Measurements from ENCODE around the gene MAT2B.

The MAT2B gene

GRCh38 chr5:163563112-163563511, 57.7 kb downstream of the MAT2B start:
- Histone ChIP-seq H2BK15ac (ENCODE audit: low read length) (no peak overlapping the region), H3K9ac (ENCODE audit: low read depth, low read length, poor library complexity) (no peak overlapping the region), H2BK5ac (ENCODE audit: low read length) (no peak overlapping the region), H2AK5ac (ENCODE audit: low read depth, low read length) (no peak overlapping the region), H2BK120ac (ENCODE audit: low read depth, low read length) (no peak overlapping the region), H3K14ac (ENCODE audit: low read length) (no peak overlapping the region), H3K4me3 (ENCODE audit: low read length in 2 of 2) (no peak overlapping the region), H4K91ac (ENCODE audit: low read depth, low read length, poor library complexity) (no peak overlapping the region), H2AFZ (ENCODE audit: low read length) (no peak overlapping the region), H3K4me1 (ENCODE audit: control insufficient read depth in 2 of 2, insufficient read depth in 1 of 2, low read depth in 1 of 2, low read length in 2 of 2) (peaks cover 10 to 15% of the 10 kb centered on the region in 2 donors), H2BK12ac (ENCODE audit: low read length) (no peak overlapping the region), H3K18ac (ENCODE audit: low read length) (no peak overlapping the region), H3K27me3 (ENCODE audit: control insufficient read depth in 3 of 3, insufficient read depth in 3 of 3, low read depth in 1 of 3, low read length in 3 of 3) (peaks cover 0 to 34% (median 22%) of the 10 kb centered on the region in 3 experiments), H3K4ac (ENCODE audit: low read length) (no peak overlapping the region), H3K79me1 (ENCODE audit: low read depth, low read length) (no peaks in the 10 kb centered on the region), H3K36me3 (replicated peaks in 1 of 2; ENCODE audit: control insufficient read depth in 2 of 2, insufficient read depth in 2 of 2, low read length in 2 of 2) (no peaks in the 10 kb centered on the region), H3K23ac (ENCODE audit: low read depth, low read length, poor library complexity) (no peak overlapping the region), H3K27ac (replicated peaks; ENCODE audit: low read length) (no peak overlapping the region), H4K8ac (ENCODE audit: low read depth, low read length) (no peak overlapping the region), H3K9me3 (replicated peaks in 1 of 2; ENCODE audit: control insufficient read depth in 2 of 2, insufficient read depth in 1 of 2, low read depth in 1 of 2, low read length in 2 of 2) (no peaks in the 10 kb centered on the region), H3K4me2 (ENCODE audit: insufficient read depth, low read length, poor library complexity, severe bottlenecking) (no peak overlapping the region)
- no peak for DNase-seq (ENCODE audit: low spot score)
- no CpG with 5 or more reads among the region's 1 CpG for WGBS, 2 donors (ENCODE audit: extremely low coverage in 2 of 2, insufficient read length in 2 of 2, insufficient replicate concordance in 1 of 2)

DNA sequence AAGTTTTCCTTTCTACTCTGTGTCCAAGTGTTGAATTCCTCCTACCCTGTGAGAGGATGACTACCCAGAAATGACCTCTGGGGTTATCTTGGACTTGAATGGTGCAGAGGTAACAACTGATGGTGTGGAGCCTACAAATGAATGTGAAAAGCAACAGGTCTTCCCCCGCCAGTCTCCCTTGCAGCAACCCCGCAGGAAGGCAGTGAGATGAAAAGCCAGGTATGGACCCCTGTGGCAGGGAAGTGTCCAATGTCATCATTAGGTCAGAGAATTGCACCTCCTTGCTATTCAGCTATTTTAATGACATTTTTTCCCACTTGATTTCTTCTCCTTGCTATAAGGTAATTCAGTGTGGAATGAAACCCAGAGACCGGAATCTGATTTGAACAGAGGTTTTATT, 58.5 kb downstream of the MAT2B start:
- Histone ChIP-seq H2AK5ac (ENCODE audit: low read depth, low read length) (no peak overlapping the region), H3K4me3 (ENCODE audit: low read length in 2 of 2) (no peak overlapping the region), H3K27ac (replicated peaks; ENCODE audit: low read length) (no peak overlapping the region), H3K4me1 (ENCODE audit: control insufficient read depth in 2 of 2, insufficient read depth in 1 of 2, low read depth in 1 of 2, low read length in 2 of 2) (peaks cover 10 to 15% of the 10 kb centered on the region in 2 donors), H3K4ac (ENCODE audit: low read length) (no peak overlapping the region), H2BK15ac (ENCODE audit: low read length) (no peak overlapping the region), H2BK120ac (ENCODE audit: low read depth, low read length) (no peak overlapping the region), H4K8ac (ENCODE audit: low read depth, low read length) (no peak overlapping the region), H2BK5ac (ENCODE audit: low read length) (no peak overlapping the region), H3K79me1 (ENCODE audit: low read depth, low read length) (no peaks in the 10 kb centered on the region), H3K9ac (ENCODE audit: low read depth, low read length, poor library complexity) (no peak overlapping the region), H2AFZ (ENCODE audit: low read length) (no peak overlapping the region), H3K36me3 (replicated peaks in 1 of 2; ENCODE audit: control insufficient read depth in 2 of 2, insufficient read depth in 2 of 2, low read length in 2 of 2) (no peaks in the 10 kb centered on the region), H3K9me3 (replicated peaks in 1 of 2; ENCODE audit: control insufficient read depth in 2 of 2, insufficient read depth in 1 of 2, low read depth in 1 of 2, low read length in 2 of 2) (no peaks in the 10 kb centered on the region), H3K23ac (ENCODE audit: low read depth, low read length, poor library complexity) (no peak overlapping the region), H3K27me3 (ENCODE audit: control insufficient read depth in 3 of 3, insufficient read depth in 3 of 3, low read depth in 1 of 3, low read length in 3 of 3) (peaks cover 0 to 37% (median 22%) of the 10 kb centered on the region in 3 experiments), H3K4me2 (ENCODE audit: insufficient read depth, low read length, poor library complexity, severe bottlenecking) (no peak overlapping the region), H3K18ac (ENCODE audit: low read length) (no peak overlapping the region), H4K91ac (ENCODE audit: low read depth, low read length, poor library complexity) (no peak overlapping the region), H3K14ac (ENCODE audit: low read length) (no peak overlapping the region), H2BK12ac (ENCODE audit: low read length) (no peak overlapping the region)
- no CpG with 5 or more reads among the region's 3 CpGs for WGBS, 2 donors (ENCODE audit: extremely low coverage in 2 of 2, insufficient read length in 2 of 2, insufficient replicate concordance in 1 of 2)
- DNase-seq (ENCODE audit: low spot score): no peak

DNA sequence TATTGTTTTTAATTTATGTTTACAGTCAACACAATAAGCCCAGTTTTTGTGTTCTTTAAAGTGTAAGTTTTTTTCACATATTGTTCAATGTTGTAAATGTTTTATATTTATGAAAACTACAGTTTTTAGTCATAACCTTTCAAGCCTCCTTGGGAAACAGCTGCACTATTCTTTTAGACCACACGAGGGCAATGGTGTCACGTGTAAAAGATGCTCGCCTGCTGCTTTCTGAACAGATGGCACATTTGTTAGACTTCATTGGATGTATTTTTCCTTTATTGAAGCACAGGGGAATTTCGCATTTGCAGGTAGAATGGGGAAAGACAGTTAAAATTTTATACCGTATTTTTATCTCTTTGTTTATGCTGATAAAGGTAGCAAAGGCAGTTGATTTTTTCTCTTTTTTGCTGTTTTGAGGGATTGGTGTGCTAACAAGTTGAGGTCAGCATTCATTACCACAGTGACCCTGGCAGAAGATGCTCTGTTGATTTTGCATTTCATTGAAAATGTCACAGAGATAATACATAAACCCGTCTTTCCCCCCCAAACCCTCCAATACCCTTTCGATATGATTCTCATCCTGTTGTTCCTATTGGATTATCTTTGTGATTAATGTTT, 59.0 kb downstream of the MAT2B start:
- WGBS, 2 donors (ENCODE audit: extremely low coverage in 2 of 2, insufficient read length in 2 of 2, insufficient replicate concordance in 1 of 2): no CpG with 5 or more reads among the region's 7 CpGs
- Histone ChIP-seq H3K4me3 (ENCODE audit: low read length in 2 of 2) (no peak overlapping the region), H3K27me3 (ENCODE audit: control insufficient read depth in 3 of 3, insufficient read depth in 3 of 3, low read depth in 1 of 3, low read length in 3 of 3) (peaks cover 0 to 37% (median 22%) of the 10 kb centered on the region in 3 experiments), H4K91ac (ENCODE audit: low read depth, low read length, poor library complexity) (no peak overlapping the region), H3K4me2 (ENCODE audit: insufficient read depth, low read length, poor library complexity, severe bottlenecking) (no peak overlapping the region), H3K4me1 (ENCODE audit: control insufficient read depth in 2 of 2, insufficient read depth in 1 of 2, low read depth in 1 of 2, low read length in 2 of 2) (peaks cover 10 to 15% of the 10 kb centered on the region in 2 donors), H3K9ac (ENCODE audit: low read depth, low read length, poor library complexity) (no peak overlapping the region), H3K23ac (ENCODE audit: low read depth, low read length, poor library complexity) (no peak overlapping the region), H2BK5ac (ENCODE audit: low read length) (no peak overlapping the region), H2AFZ (ENCODE audit: low read length) (no peak overlapping the region), H3K18ac (ENCODE audit: low read length) (no peak overlapping the region), H3K14ac (ENCODE audit: low read length) (no peak overlapping the region), H4K8ac (ENCODE audit: low read depth, low read length) (no peak overlapping the region), H3K4ac (ENCODE audit: low read length) (no peak overlapping the region), H3K79me1 (ENCODE audit: low read depth, low read length) (no peaks in the 10 kb centered on the region), H3K27ac (replicated peaks; ENCODE audit: low read length) (no peak overlapping the region), H2BK12ac (ENCODE audit: low read length) (no peak overlapping the region), H2BK15ac (ENCODE audit: low read length) (no peak overlapping the region), H2AK5ac (ENCODE audit: low read depth, low read length) (no peak overlapping the region), H2BK120ac (ENCODE audit: low read depth, low read length) (no peak overlapping the region), H3K9me3 (replicated peaks in 1 of 2; ENCODE audit: control insufficient read depth in 2 of 2, insufficient read depth in 1 of 2, low read depth in 1 of 2, low read length in 2 of 2) (no peaks in the 10 kb centered on the region), H3K36me3 (replicated peaks in 1 of 2; ENCODE audit: control insufficient read depth in 2 of 2, insufficient read depth in 2 of 2, low read length in 2 of 2) (no peaks in the 10 kb centered on the region)
- DNase-seq (ENCODE audit: low spot score): peak; percentile 61

GRCh38 chr5:163565492-163565891, 60.1 kb downstream of the MAT2B start:
- no peak for DNase-seq (ENCODE audit: low spot score)
- Histone ChIP-seq H4K8ac (ENCODE audit: low read depth, low read length) (no peak overlapping the region), H3K23ac (ENCODE audit: low read depth, low read length, poor library complexity) (no peak overlapping the region), H3K4me2 (ENCODE audit: insufficient read depth, low read length, poor library complexity, severe bottlenecking) (peak overlapping the region; percentile 63), H2BK15ac (ENCODE audit: low read length) (no peak overlapping the region), H3K4ac (ENCODE audit: low read length) (no peak overlapping the region), H2AFZ (ENCODE audit: low read length) (peak overlapping the region; percentile 84), H3K4me3 (ENCODE audit: low read length in 2 of 2) (peak overlapping the region; percentile 27 to 68), H2BK12ac (ENCODE audit: low read length) (no peak overlapping the region), H3K4me1 (ENCODE audit: control insufficient read depth in 2 of 2, insufficient read depth in 1 of 2, low read depth in 1 of 2, low read length in 2 of 2) (peaks cover 10 to 15% of the 10 kb centered on the region in 2 donors), H3K27me3 (ENCODE audit: control insufficient read depth in 3 of 3, insufficient read depth in 3 of 3, low read depth in 1 of 3, low read length in 3 of 3) (peaks cover 0 to 37% (median 22%) of the 10 kb centered on the region in 3 experiments), H3K18ac (ENCODE audit: low read length) (no peak overlapping the region), H3K14ac (ENCODE audit: low read length) (no peak overlapping the region), H2BK120ac (ENCODE audit: low read depth, low read length) (no peak overlapping the region), H2AK5ac (ENCODE audit: low read depth, low read length) (no peak overlapping the region), H3K9me3 (replicated peaks in 1 of 2; ENCODE audit: control insufficient read depth in 2 of 2, insufficient read depth in 1 of 2, low read depth in 1 of 2, low read length in 2 of 2) (no peaks in the 10 kb centered on the region), H4K91ac (ENCODE audit: low read depth, low read length, poor library complexity) (no peak overlapping the region), H2BK5ac (ENCODE audit: low read length) (no peak overlapping the region), H3K36me3 (replicated peaks in 1 of 2; ENCODE audit: control insufficient read depth in 2 of 2, insufficient read depth in 2 of 2, low read length in 2 of 2) (no peaks in the 10 kb centered on the region), H3K27ac (replicated peaks; ENCODE audit: low read length) (no peak overlapping the region), H3K79me1 (ENCODE audit: low read depth, low read length) (no peaks in the 10 kb centered on the region), H3K9ac (ENCODE audit: low read depth, low read length, poor library complexity) (no peak overlapping the region)
- WGBS, 2 donors (ENCODE audit: extremely low coverage in 2 of 2, insufficient read length in 2 of 2, insufficient replicate concordance in 1 of 2): no CpG with 5 or more reads among the region's 11 CpGs
